ENCODE data around the gene CACNA1D.

The CACNA1D gene

GRCh38 chr3:53766706-53767105 is 272.3 kb downstream of the CACNA1D start:
- DNase-seq = no peak

GRCh38 chr3:53768478-53769459 is 274.4 kb downstream of the CACNA1D start:
- DNase-seq = no peak

- DNase-seq = no peak
These were observed 278.2 kb downstream of the CACNA1D start for GRCh38 chr3:53772562-53772961.

GRCh38 chr3:53773021-53773436 is 278.6 kb downstream of the CACNA1D start:
- DNase-seq = no peak

GRCh38 chr3:53773611-53774368 is 279.4 kb downstream of the CACNA1D start:
- no peak for DNase-seq

- DNase-seq = no peak
These were observed 280.0 kb downstream of the CACNA1D start for GRCh38 chr3:53774414-53774813.

GRCh38 chr3:53775018-53775417 is 280.6 kb downstream of the CACNA1D start:
- DNase-seq = no peak

- DNase-seq = no peak
These were observed 281.4 kb downstream of the CACNA1D start for GRCh38 chr3:53775834-53776251.

GRCh38 chr3:53776494-53777101 is 282.2 kb downstream of the CACNA1D start:
- DNase-seq = no peak

- DNase-seq = no peak
These were observed 283.1 kb downstream of the CACNA1D start for GRCh38 chr3:53777468-53777867.

- no peak for DNase-seq
These were observed 283.7 kb downstream of the CACNA1D start for GRCh38 chr3:53778153-53778552.

GRCh38 chr3:53780171-53780570 is 285.8 kb downstream of the CACNA1D start:
- DNase-seq = no peak

GRCh38 chr3:53780806-53781205 is 286.4 kb downstream of the CACNA1D start:
- no peak for DNase-seq

- DNase-seq = no peak
These were observed 292.6 kb downstream of the CACNA1D start for GRCh38 chr3:53787016-53787415.

GRCh38 chr3:53788038-53788437 is 293.6 kb downstream of the CACNA1D start:
- DNase-seq = no peak

- DNase-seq = no peak
These were observed 295.0 kb downstream of the CACNA1D start for GRCh38 chr3:53789459-53789858.

- DNase-seq = no peak
These were observed 296.1 kb downstream of the CACNA1D start for GRCh38 chr3:53790470-53790869.

GRCh38 chr3:53791317-53791716 is 296.9 kb downstream of the CACNA1D start:
- no peak for DNase-seq

- no peak for DNase-seq
These were observed 298.5 kb downstream of the CACNA1D start for GRCh38 chr3:53792866-53793265.

GRCh38 chr3:53794597-53794996 is 300.2 kb downstream of the CACNA1D start:
- no peak for DNase-seq

GRCh38 chr3:53795176-53795575 is 300.8 kb downstream of the CACNA1D start:
- DNase-seq = no peak

GRCh38 chr3:53795789-53796560 is 301.6 kb downstream of the CACNA1D start:
- DNase-seq = no peak

GRCh38 chr3:53798144-53798543 is 303.7 kb downstream of the CACNA1D start:
- no peak for DNase-seq
